ENCODE results near the gene COMMD7.

Gene COMMD7

DNA sequence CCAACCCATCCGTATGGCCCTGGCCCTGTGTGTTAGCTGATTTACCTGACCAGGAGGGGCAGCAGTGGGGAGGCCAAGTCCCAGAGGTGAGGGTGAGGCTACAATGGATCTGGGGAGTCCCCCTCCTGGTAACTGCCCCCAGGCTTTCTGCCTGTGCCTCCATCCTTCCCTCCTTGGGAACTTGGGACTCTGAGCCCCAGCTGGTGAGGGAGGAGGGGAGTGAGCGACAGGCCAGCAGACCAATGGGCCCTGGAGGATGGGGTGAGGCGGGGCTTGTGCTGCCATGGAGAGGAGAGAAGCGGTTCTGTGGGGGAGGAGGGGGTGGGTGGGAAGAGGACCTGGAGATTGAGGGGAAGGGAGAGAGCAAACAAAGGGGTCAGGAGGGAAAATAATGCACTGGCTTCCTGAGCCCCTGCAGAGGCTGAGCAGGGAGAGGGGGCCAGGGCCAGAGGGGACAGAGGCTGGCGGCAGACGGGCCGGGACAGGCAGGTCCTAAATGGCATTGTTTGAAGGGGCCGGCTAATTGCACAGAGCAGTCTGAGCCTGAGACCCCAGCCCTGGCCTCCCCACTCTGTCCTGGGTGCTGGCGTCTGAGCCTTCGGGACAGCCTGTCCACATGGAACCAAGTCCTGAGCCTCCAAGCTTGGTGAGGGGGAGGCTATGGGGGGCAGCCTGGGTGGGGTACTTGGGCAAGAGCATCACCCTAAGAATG is 36.4 kb upstream of the COMMD7 start:
- no peak overlapping the region for H3K4me3 ChIP-seq (ENCODE audit: low read depth, low read length)
- TF ChIP-seq, protein P1, sequence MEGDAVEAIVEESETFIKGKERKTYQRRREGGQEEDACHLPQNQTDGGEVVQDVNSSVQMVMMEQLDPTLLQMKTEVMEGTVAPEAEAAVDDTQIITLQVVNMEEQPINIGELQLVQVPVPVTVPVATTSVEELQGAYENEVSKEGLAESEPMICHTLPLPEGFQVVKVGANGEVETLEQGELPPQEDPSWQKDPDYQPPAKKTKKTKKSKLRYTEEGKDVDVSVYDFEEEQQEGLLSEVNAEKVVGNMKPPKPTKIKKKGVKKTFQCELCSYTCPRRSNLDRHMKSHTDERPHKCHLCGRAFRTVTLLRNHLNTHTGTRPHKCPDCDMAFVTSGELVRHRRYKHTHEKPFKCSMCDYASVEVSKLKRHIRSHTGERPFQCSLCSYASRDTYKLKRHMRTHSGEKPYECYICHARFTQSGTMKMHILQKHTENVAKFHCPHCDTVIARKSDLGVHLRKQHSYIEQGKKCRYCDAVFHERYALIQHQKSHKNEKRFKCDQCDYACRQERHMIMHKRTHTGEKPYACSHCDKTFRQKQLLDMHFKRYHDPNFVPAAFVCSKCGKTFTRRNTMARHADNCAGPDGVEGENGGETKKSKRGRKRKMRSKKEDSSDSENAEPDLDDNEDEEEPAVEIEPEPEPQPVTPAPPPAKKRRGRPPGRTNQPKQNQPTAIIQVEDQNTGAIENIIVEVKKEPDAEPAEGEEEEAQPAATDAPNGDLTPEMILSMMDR (IDR thresholded peaks at IDR 0.05; ENCODE audit: low read depth, low read length, missing control alignments) = no peak
- in situ Hi-C loops (cut with HindIII; ENCODE audit: low pct_ligation_motif_present, low sequenced_read_pairs) = no loop called here
- H3K27ac ChIP-seq = no peak overlapping the region
- no peaks in the 10 kb centered on the region for H3K36me3 ChIP-seq (replicated peaks)
- H3K27me3 ChIP-seq (replicated peaks) = no peaks in the 10 kb centered on the region
- DNase-seq = no peak

DNA sequence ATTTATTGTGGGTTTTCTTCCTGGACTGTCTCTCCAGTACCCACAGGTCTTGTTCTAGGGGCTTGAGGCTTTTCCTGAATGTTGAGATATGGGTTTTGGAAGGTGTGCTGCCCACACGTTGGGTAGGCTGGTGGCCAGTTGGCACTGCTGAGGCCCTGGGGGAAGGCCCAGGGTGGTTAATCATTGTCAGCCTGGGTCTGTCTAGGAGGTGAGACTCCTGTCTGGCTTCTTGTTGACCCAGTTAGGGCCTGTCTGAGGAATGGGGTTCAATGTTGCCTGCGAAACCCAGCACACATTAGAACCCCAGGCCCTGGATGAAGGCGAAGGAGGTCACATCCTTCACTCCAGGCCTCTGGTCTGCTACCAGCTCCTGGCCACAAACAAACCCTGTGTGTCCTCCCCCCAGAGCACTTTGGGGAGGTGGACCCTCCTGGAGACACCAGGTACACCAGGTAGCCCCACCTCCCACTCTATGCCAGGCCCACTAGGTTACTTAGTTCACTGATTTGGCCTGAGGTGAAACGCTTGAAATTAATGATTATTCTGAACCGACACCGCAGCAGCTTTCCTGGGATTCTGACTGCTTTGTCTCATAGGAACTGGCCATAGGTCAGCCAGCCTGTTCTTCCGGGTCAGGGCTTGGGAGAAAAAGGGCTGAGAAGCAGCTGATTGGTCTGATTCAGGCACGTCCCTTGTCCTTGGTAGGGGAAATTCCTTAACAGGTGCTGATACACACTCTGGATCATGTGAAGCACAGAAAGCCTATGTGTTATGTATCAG is 34.1 kb upstream of the COMMD7 start:
- H3K4me3 ChIP-seq (ENCODE audit: low read depth, low read length) = no peak overlapping the region
- DNase-seq = no peak
- no peaks in the 10 kb centered on the region for H3K27me3 ChIP-seq (replicated peaks)
- no peak overlapping the region for H3K27ac ChIP-seq
- TF ChIP-seq, protein P1 (IDR thresholded peaks at IDR 0.05; ENCODE audit: low read depth, low read length, missing control alignments) = no peak
- H3K36me3 ChIP-seq (replicated peaks) = no peaks in the 10 kb centered on the region
- in situ Hi-C loops (cut with HindIII; ENCODE audit: low pct_ligation_motif_present, low sequenced_read_pairs) = no loop called here

DNA sequence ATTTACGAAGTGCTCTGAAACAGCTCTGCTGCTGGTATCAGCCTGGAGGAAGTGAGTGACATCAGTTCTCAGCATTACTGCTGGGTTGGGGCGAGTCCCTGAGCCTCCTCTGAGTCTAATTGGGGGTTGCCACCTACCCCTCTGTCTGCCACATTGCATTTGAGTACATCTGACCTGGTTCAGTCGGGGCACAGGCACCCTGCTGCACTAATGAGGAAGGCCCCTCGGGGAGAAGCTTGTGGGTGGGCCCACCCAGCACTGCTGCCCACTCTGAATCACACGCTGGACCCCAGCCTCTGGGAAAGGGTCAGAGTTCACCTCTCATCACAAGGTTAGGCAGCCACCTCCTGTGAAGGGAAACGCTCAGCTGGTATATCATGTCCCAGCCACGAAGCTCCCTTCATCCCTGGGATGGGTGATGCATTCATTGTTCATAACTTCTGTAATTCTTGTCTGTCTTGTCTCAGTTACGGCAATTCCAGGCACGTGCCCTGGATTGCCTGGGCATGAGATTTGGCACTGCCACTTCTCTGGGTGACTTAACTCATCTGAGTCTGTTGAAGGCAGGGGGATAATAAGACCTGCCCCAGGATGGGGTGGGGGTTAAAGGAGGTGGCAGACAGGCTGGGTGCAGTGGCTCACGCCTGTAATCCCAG is 32.2 kb upstream of the COMMD7 start:
- TF ChIP-seq, protein P1 (IDR thresholded peaks at IDR 0.05; ENCODE audit: low read depth, low read length, missing control alignments) = no peak
- in situ Hi-C loops (cut with HindIII; ENCODE audit: low pct_ligation_motif_present, low sequenced_read_pairs) = no loop called here
- no peak overlapping the region for H3K27ac ChIP-seq
- no peaks in the 10 kb centered on the region for H3K27me3 ChIP-seq (replicated peaks)
- H3K4me3 ChIP-seq (ENCODE audit: low read depth, low read length) = no peak overlapping the region
- DNase-seq = no peak
- H3K36me3 ChIP-seq (replicated peaks) = no peaks in the 10 kb centered on the region

DNA sequence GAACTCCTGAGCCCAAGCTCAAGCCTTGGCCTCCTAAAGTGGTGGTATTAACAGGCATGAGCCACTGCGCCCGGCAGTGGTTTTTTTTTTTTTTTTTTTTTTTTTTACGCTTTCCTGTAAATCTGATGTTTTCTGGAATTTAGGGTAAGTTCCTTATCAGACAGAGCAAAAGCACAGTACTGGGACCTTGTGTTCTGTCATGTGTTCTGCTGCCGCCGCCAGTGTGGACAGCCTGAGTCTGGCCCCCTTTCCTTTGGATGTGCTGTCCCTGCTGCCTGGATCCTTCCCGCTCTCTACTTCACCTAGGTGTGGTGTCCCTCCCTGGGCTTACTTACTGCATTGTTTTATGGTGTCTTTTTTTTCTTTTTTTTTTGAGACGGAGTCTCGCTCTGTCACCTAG is 30.6 kb upstream of the COMMD7 start:
- TF ChIP-seq, protein P1 (IDR thresholded peaks at IDR 0.05; ENCODE audit: low read depth, low read length, missing control alignments) = no peak
- DNase-seq = no peak
- Histone ChIP-seq H3K4me3 (ENCODE audit: low read depth, low read length) (no peak overlapping the region), H3K27me3 (replicated peaks) (no peaks in the 10 kb centered on the region), H3K27ac (no peak overlapping the region), H3K36me3 (replicated peaks) (no peaks in the 10 kb centered on the region)
- in situ Hi-C loops (cut with HindIII; ENCODE audit: low pct_ligation_motif_present, low sequenced_read_pairs) = no loop called here

DNA sequence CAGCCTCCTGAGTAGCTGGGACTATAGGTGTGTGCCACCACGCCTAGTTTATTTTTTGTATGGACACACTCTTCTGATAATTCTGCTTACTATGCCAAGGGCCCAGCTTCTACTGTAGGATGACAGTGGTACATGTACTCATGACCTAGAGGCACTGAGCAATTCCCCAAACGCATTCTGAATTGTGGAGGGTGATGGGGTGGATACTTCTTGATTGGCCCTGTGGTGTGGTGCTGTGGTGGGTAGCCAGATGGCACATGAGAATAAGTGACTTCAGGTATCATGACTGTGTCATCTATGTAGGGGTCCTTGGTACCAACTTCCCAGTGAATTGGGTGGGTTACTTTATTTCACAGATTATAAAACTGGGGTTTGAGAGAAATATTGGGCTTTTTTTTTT is 30.0 kb upstream of the COMMD7 start:
- in situ Hi-C loops (cut with HindIII; ENCODE audit: low pct_ligation_motif_present, low sequenced_read_pairs) = no loop called here
- H3K27me3 ChIP-seq (replicated peaks) = no peaks in the 10 kb centered on the region
- TF ChIP-seq, protein P1 (IDR thresholded peaks at IDR 0.05; ENCODE audit: low read depth, low read length, missing control alignments) = no peak
- DNase-seq = no peak
- H3K36me3 ChIP-seq (replicated peaks) = no peaks in the 10 kb centered on the region
- no peak overlapping the region for H3K4me3 ChIP-seq (ENCODE audit: low read depth, low read length)
- no peak overlapping the region for H3K27ac ChIP-seq
